Activated CD8-positive, alpha-beta T cell treated with anti-CD3 and anti-CD28 coated beads for 36 hours (primary cell): ENCODE measurements around the gene SPINK8. TPM values are rescaled to one million over a fixed set of nuclear protein-coding genes. Genes with fewer than 3 reads are reported as not detected.

ENCODE experiments used
- ATAC-seq: fragments of 200-7000 bp; cut with Tn5 transposase; one replicate; pipeline ENCODE4 v1.10.0; 2021; ENCODE audit warnings: mild to moderate bottlenecking, moderate library complexity
- CTCF ChIA-PET: fragments of 350-600 bp; sonication (Branson Sonifier 250); formaldehyde crosslinking; loops from one replicate; lab custom pipeline; 2021; ENCODE audit warnings: antibody characterized with exemption; lab: Charles Lee
- POLR2A ChIA-PET: fragments of 350-600 bp; sonication (Branson Sonifier 250); formaldehyde crosslinking; loops from one replicate; lab custom pipeline; 2021; ENCODE audit warnings: antibody characterized with exemption; lab: Charles Lee
- DNase-seq: peaks from one replicate; pipeline ENCODE4 v3.0.0-alpha.2; 2020
- H3K27ac Mint-ChIP-seq: one replicate; pipeline ENCODE4 v1.8.0; 2021; ENCODE audit warnings: mild to moderate bottlenecking, mixed read lengths
- H3K27me3 Mint-ChIP-seq: one replicate; pipeline ENCODE4 v1.8.0; 2021; ENCODE audit warnings: mixed read lengths
- H3K36me3 Mint-ChIP-seq: one replicate; pipeline ENCODE4 v1.8.0; 2021; ENCODE audit warnings: low read depth, mixed read lengths
- H3K4me1 Mint-ChIP-seq: one replicate; pipeline ENCODE4 v1.8.0; 2021; ENCODE audit warnings: low read depth, mixed read lengths
- H3K4me3 Mint-ChIP-seq: one replicate; pipeline ENCODE4 v1.8.0; 2021; ENCODE audit warnings: mild to moderate bottlenecking, moderate library complexity, mixed read lengths
- H3K9me3 Mint-ChIP-seq: one replicate; pipeline ENCODE4 v1.8.0; 2021; ENCODE audit warnings: mixed read lengths
- intact Hi-C: fragments of 100-400 bp; cut with micrococcal nuclease; formaldehyde crosslinking; loops from one replicate; pipeline ENCODE4 v1.10.0; 2022
- total RNA-seq, 2 experiments: library from RNA; stranded (reverse); gene quantifications; one replicate each; pipeline ENCODE4 v1.2.3, GENCODE V29; 2021
- TF ChIP-seq, protein P1 (sequence below): fragments of 200-600 bp; IDR thresholded peaks from one replicate; pipeline ENCODE4 v1.8.0; 2022; ENCODE audit warnings: antibody characterized with exemption, mild to moderate bottlenecking

The SPINK8 gene
- total RNA-seq, 2 experiments from 2014 or later: not detected

DNA sequence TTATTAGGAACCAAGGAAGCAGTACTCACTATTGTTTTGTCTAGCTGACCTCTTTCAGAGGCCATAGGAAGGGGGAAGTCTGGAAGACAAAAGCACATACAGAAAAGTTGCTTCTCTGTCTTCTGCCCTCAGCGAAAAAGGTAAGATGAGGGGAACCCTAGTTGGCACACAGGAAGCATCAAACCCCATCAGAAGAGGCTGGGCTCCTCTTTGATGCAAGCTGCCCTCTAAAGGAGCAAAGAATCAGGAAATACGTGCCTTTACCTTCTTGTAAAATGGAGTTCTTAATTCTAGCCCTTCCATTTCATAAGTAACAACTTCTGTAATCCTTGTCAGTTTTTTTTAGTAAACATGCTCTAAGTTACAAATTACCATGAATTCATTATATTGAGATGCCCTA lies 12.5 kb downstream of the SPINK8 start:
- POLR2A ChIA-PET: no interaction called here
- TF ChIP-seq, protein P1, sequence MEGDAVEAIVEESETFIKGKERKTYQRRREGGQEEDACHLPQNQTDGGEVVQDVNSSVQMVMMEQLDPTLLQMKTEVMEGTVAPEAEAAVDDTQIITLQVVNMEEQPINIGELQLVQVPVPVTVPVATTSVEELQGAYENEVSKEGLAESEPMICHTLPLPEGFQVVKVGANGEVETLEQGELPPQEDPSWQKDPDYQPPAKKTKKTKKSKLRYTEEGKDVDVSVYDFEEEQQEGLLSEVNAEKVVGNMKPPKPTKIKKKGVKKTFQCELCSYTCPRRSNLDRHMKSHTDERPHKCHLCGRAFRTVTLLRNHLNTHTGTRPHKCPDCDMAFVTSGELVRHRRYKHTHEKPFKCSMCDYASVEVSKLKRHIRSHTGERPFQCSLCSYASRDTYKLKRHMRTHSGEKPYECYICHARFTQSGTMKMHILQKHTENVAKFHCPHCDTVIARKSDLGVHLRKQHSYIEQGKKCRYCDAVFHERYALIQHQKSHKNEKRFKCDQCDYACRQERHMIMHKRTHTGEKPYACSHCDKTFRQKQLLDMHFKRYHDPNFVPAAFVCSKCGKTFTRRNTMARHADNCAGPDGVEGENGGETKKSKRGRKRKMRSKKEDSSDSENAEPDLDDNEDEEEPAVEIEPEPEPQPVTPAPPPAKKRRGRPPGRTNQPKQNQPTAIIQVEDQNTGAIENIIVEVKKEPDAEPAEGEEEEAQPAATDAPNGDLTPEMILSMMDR: no peak
- CTCF ChIA-PET: interaction anchor here (1.7 to 2.8 kb wide), 2 partner anchors 80 to 115 kb away, joined by 8 to 14 read pairs; no protein-coding TSS in a partner anchor
- Mint-ChIP-seq H3K36me3 (no peaks in the 10 kb centered on the region), H3K27ac (peak overlapping the region; percentile 80), H3K4me3 (no peak overlapping the region), H3K4me1 (peaks cover 11% of the 10 kb centered on the region), H3K9me3 (peaks cover 3% of the 10 kb centered on the region), H3K27me3 (no peaks in the 10 kb centered on the region)
- ATAC-seq (peak; percentile 51), DNase-seq (no peak)
- intact Hi-C loops: no loop called here

DNA sequence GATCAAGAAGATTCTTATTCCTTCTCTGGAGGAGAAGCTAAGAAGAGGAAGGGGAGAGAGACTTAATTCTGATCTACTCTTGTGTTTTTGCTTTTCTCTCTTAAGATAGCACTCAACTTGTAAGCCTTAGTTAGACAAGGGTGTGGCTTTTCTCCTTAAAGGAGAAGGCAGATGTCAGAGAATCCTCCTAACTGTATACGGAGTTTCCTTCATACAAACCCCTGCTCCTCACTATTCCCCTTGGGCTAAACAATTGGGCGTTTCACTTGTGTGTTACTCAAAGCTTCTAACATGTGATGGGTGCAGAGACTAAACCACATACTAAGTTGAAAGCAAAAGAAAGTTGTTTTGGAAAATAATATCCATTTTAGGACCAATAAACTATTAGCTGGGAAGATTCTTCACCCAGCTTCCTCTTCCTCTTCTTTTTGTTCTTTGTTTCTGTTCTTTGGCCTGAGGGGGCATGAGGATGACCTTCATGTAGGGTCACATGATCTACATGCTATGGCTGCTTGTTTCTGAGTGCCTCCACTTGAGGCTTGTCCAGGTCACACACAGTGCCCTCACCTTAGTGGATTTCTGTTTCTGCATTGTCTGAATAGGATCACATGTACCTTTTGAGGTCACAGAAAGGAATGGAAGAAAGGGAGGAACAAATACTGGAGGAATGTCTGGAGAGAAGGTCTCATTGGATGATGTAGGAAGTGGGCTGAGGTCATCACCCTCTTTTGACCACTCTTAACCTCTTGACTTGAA lies 14.6 kb downstream of the SPINK8 start:
- H3K36me3 Mint-ChIP-seq: no peaks in the 10 kb centered on the region
- no peak overlapping the region for H3K27ac Mint-ChIP-seq
- intact Hi-C loops: no loop called here
- H3K4me1 Mint-ChIP-seq: peaks cover 11% of the 10 kb centered on the region
- DNase-seq: no peak
- POLR2A ChIA-PET: no interaction called here
- ATAC-seq: no peak
- H3K9me3 Mint-ChIP-seq: peaks cover 22% of the 10 kb centered on the region
- no peak overlapping the region for H3K4me3 Mint-ChIP-seq
- no peaks in the 10 kb centered on the region for H3K27me3 Mint-ChIP-seq
- CTCF ChIA-PET: interaction anchor here (0.7 kb wide), 1 partner anchor 117 kb away, joined by 3 read pairs; no protein-coding TSS in a partner anchor
- TF ChIP-seq, protein P1: no peak

DNA sequence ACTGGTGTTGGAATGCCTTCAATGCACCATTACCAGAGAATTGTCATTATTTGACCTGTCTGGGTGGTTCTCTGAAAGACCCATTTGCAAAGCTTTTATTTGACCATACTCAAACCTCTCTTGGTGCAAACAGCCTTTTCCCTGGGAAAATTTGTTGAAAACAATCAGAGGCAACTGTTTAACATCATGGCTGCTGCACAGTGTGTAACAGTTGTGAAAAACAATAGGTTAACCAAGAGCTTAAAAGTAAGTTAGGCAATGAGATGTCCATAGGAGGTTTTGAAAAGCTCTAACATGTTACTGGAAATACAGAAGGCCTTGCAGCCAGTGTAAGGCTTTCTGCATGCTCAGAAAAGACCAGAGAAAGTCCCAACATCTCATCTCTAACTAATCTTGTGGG lies 18.9 kb downstream of the SPINK8 start:
- ATAC-seq: no peak
- Mint-ChIP-seq H3K9me3 (peaks cover 27% of the 10 kb centered on the region), H3K4me1 (no peaks in the 10 kb centered on the region), H3K4me3 (no peak overlapping the region), H3K36me3 (peaks cover 1% of the 10 kb centered on the region), H3K27me3 (peaks cover 3% of the 10 kb centered on the region), H3K27ac (no peak overlapping the region)
- ChIA-PET POLR2A (interaction anchor here (0.6 kb wide), 1 partner anchor 167 kb away, joined by 3 read pairs; no protein-coding TSS in a partner anchor), CTCF (interaction anchor here (1.1 to 1.3 kb wide), 2 partner anchors 86 to 122 kb away, joined by 3 to 4 read pairs; no protein-coding TSS in a partner anchor)
- no peak for DNase-seq
- TF ChIP-seq, protein P1: no peak
- intact Hi-C loops: no loop called here

DNA sequence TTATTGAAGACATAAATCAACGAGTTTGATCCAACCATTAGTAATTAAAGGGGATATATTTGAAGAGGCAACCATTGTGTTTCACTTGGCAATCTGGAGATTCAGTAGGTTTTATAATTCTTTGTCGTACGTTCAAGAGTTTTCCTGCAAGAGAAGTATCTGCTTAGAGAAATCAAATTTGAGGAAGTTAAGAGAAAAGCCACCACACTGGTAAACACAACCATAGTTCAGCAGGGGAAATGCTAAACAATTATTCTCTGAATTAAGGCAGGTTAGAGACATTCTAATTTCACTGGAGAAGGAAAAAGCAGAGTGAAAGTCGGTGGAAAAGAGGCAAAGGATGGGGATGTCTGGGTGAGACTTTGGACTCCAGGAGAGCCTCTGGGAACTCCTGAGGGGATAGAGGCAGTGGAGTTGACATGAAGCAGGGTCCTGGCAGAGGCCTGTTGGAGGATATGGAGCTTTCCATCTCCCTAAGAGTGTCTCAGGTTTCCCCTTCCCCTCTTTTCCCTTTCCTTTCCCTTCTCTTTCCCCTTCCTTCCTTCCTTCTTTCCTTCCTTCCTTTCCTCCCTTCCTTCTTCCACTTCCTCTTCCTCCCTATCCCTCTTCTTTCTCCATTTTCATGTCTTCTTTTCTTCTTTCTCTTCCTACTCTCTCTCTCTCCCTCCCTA lies 26.5 kb downstream of the SPINK8 start:
- TF ChIP-seq, protein P1: no peak
- ATAC-seq (no peak), DNase-seq (no peak)
- ChIA-PET POLR2A (no interaction called here), CTCF (interaction anchor here (0.7 to 4.1 kb wide), 3 partner anchors 93 to 785 kb away, joined by 3 to 19 read pairs (median 3); no protein-coding TSS in a partner anchor)
- H3K27ac Mint-ChIP-seq: no peak overlapping the region
- H3K9me3 Mint-ChIP-seq: no peaks in the 10 kb centered on the region
- H3K4me3 Mint-ChIP-seq: no peak overlapping the region
- H3K27me3 Mint-ChIP-seq: peaks cover 11% of the 10 kb centered on the region
- H3K36me3 Mint-ChIP-seq: peaks cover 5% of the 10 kb centered on the region
- intact Hi-C loops: no loop called here
- peaks cover 4% of the 10 kb centered on the region for H3K4me1 Mint-ChIP-seq

DNA sequence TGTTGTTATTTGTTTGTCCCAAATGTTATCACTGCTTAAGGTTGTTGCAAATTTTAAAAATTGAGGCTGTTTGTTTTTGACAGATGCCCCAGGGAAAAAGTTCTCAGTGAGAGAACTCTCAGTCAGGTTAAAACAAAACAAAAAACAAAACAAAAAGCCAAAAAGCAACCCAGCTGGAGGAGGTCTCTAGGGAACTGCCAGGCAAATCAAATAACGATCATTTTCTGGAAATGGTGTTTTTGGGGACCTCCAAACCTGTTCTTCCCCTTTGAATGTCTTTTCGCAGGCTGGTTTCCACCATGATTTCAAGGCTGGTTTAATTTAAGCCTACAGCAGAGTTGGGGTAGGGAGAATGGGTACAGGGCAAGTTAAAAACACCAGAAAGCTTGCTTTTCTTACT lies 27.2 kb downstream of the SPINK8 start:
- no peak overlapping the region for H3K27ac Mint-ChIP-seq
- intact Hi-C loops: no loop called here
- peaks cover 7% of the 10 kb centered on the region for H3K36me3 Mint-ChIP-seq
- TF ChIP-seq, protein P1: no peak
- peaks cover 11% of the 10 kb centered on the region for H3K27me3 Mint-ChIP-seq
- H3K9me3 Mint-ChIP-seq: no peaks in the 10 kb centered on the region
- ChIA-PET CTCF (interaction anchor here (0.7 to 4.1 kb wide), 2 partner anchors 74 to 94 kb away, joined by 3 to 19 read pairs; no protein-coding TSS in a partner anchor), POLR2A (no interaction called here)
- ATAC-seq: no peak
- H3K4me1 Mint-ChIP-seq: peaks cover 7% of the 10 kb centered on the region
- no peak overlapping the region for H3K4me3 Mint-ChIP-seq
- DNase-seq: no peak
